Fibroblast of mammary gland (primary cell): ENCODE data around the gene ASCC1.
"Not testable (repeated sequence)": the region's sequence is repeated elsewhere in the genome, so short reads cannot be mapped to it uniquely, and the experiment has no call there.

Experiments
- DNase-seq: peaks from one replicate; pipeline ENCODE4 v3.0.0-alpha.2; 2010; ENCODE audit warnings: low read depth
- H3K4me3 ChIP-seq: 2 replicates; pipeline ENCODE4 v1.5.1; 2011; ENCODE audit warnings: low read depth, mild to moderate bottlenecking, low read length, moderate library complexity; ENCODE audit not compliant: control insufficient read depth
- TF ChIP-seq, protein P1 (sequence below): conservative IDR thresholded peaks from 2 replicates; pipeline ENCODE4 v1.5.1; 2011; ENCODE audit warnings: low read depth, low read length, inconsistent platforms; ENCODE audit not compliant: control insufficient read depth, insufficient read depth

ASCC1 gene

DNA sequence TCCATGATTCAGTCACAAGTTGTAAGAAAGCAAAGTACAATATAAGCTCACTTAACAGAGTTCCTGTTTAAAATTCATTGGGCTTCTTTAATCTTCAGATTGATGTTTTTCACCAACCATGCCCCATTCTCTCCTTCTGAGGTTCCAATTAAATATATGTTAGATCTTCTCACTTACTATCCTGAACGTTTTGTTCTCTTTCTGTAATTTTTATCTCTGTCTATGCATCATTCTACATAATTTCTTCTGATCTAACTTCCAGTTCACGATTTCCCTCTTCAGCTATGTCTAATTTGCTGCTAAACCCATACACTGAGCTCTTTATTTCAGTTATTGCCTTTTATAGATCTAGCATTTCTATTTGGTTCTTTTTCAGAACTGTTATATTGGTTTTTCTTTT is 99.7 kb downstream of the ASCC1 start:
- no peak overlapping the region for H3K4me3 ChIP-seq
- TF ChIP-seq, protein P1, sequence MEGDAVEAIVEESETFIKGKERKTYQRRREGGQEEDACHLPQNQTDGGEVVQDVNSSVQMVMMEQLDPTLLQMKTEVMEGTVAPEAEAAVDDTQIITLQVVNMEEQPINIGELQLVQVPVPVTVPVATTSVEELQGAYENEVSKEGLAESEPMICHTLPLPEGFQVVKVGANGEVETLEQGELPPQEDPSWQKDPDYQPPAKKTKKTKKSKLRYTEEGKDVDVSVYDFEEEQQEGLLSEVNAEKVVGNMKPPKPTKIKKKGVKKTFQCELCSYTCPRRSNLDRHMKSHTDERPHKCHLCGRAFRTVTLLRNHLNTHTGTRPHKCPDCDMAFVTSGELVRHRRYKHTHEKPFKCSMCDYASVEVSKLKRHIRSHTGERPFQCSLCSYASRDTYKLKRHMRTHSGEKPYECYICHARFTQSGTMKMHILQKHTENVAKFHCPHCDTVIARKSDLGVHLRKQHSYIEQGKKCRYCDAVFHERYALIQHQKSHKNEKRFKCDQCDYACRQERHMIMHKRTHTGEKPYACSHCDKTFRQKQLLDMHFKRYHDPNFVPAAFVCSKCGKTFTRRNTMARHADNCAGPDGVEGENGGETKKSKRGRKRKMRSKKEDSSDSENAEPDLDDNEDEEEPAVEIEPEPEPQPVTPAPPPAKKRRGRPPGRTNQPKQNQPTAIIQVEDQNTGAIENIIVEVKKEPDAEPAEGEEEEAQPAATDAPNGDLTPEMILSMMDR, result no peak
- DNase-seq, result no peak

DNA sequence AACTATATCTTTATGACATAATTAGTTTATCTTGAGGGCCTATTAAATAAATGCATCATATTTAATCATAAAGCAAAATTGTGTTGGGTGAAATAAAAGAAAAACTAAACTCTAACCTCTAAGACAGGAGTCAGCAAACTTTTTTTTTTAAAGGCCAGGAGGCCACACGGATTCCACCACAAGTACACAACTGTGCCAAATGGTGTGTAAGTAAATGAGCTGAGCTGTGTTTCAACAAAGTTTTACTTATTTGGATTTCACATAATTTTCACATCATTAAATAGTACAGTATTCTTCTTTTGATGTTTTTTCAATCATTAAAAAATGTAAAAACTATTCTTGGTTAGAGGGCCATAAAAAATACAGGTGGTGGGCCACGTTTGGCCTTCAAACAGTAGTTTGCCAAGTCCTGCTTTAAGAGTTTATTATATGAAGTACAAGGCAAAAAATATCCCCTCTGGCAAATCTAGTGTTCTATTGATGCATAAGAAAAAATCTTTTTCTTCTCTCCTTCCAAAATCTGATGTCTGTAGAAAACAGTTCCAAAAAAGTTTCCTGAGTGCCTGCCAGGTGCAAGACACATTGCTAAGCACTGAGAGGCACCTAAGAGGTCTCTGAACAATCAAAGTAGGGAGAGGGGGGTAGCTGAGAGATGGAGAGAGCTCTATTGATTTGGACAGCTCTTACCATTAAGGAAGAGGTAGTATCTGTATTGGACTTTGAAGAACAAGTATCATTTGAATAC is 101.2 kb downstream of the ASCC1 start:
- TF ChIP-seq, protein P1, result no peak
- no peak for DNase-seq
- H3K4me3 ChIP-seq, result no peak overlapping the region

DNA sequence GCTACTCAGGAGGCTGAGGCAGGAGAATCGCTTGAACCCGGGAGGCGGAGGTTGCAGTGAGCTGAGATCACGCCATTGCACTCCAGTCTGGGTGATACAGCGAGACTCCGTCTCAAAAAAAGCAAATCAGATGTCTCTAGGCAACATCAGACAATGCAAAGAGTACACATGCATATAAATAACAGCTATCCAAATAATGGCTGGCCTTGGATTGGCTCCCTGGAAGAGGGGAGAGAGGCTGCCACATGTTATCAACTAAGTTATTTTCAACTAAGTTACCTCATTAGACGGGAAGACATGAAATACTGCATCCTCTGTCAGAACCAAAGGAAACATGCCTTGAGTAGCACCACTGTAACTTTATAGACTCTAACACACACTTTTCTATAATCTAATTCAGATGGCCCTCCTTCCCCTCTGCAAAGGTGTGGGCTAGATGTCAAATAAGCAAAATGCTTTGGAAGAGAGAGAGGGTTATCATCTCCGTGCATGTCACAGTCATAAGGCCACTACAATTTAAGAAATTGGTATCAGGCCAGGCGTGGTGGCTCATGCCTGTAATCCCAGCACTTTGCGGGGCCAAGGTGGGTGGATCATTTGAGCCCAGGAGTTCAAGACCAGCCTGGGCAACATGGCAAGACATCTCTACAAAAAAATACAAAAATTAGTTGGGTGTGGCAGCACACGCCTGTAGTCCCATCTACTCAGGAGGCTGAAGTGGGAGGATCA is 105.2 kb downstream of the ASCC1 start:
- no peak overlapping the region for H3K4me3 ChIP-seq
- TF ChIP-seq, protein P1, result no peak
- DNase-seq, result no peak

DNA sequence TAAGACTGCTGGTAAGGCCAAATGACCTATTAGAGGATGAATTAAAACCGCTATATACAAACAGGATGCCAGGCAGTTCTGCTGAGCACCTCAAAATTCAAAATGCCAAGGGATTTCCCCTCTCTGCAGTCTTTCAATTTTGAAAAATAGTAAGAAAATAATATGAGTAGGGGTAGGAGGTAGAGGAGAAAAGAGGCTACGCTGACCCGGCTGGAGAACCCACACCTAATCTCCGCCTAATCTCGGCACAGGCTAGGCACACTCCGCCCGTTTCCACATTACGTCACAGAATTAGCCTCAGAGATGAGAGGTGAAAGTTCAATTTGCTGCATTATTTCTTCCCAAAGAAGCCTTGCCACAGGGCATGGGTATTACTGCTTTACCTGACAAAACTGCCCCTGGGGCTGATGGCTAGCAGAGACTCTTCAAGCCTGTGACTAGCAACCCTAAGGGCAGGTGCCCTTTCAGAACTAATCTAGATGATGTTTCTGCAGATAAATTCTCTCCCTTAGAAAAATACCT is 106.4 kb downstream of the ASCC1 start:
- no peak for DNase-seq
- TF ChIP-seq, protein P1, result no peak
- no peak overlapping the region for H3K4me3 ChIP-seq

DNA sequence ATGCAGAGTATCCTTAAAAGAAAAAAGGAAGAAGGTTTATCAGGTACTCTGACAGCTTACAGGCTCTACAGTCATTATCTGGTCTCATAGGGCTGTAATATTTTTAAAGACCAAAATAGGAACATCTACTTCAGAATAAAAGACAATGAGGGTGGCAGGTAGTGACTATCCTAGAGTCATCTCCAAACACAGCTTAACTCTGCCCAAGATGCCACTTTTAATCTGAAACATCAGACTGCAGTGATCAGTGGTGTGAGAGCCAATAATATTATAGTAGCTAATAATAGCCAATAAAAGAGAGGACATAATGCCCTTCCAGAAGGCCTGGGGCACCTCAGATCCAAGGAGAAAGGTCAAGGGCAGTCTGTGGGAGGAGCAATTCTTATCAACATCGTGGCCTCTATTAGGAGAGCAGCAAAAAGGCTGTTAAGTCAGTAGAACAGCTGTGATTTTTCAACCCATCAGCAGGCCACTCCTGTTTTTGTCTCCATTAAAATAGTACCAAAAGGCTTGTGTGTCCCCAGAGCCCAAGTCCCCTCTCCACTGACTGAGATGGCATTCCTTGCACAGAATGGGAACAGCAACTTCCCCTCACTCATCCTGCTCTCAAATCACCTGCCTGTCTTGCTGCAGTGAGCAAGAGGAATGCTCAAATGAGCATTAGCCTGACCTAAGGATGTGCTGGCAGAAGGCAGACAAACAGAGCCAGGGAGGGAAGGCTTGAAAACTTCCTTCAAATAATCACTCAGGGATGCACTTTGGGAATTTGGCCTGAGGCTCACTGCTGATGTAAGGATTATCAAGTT is 107.0 kb downstream of the ASCC1 start:
- DNase-seq, result no peak
- TF ChIP-seq, protein P1, result no peak
- H3K4me3 ChIP-seq, result no peak overlapping the region

DNA sequence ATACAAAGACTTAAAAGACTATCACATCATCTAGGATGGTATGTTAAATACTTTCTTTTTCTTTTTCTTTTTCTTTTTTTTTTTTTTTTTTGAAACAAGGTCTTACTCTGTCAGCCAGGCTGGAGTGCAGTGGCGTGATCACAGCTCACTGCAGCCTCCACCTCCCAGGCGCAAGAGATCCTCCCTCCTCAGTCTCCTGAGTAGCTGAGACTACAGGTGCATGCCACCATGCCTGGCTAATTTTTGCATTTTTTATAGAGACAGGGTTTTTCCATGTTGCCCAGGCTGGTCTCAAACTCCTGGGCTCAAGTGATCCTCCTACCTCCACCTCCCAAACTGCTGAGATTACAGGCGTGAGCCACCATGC is 108.1 kb downstream of the ASCC1 start:
- H3K4me3 ChIP-seq, DNase-seq: not testable (repeated sequence)
